Hepatocyte (in vitro differentiated cells): Measurements from ENCODE around the gene RRN3.

ENCODE experiments used
- CTCF ChIP-seq: fragments of 200-600 bp; sonication (generic); IDR thresholded peaks from 2 replicates; pipeline ENCODE4 v1.5.1; 2016; ENCODE audit warnings: antibody characterized with exemption, mild to moderate bottlenecking; ENCODE audit not compliant: poor library complexity
- EZH2 ChIP-seq: fragments of 200-600 bp; sonication (generic); IDR thresholded peaks from 2 replicates; pipeline ENCODE4 v1.6.1; 2016; ENCODE audit warnings: antibody characterized with exemption, mild to moderate bottlenecking, borderline replicate concordance

DNA sequence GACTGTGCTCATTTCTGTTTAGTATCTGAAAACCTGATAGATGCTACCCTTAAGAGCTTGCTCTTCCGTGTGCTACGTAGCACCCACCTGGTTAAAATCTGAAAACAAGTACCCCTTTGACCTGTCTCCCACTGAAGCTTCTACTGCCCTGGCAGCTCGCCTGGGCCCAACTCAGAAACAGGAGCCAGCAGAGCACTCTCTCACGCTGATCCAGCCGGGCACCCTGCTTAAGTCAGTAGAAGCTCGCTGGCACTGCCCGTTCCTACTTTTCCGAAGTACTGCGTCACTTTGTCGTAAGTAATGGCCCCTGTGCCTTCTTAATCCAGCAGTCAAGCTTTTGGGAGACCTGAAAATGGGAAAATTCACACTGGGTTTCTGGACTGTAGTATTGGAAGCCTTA lies 57.1 kb downstream of the RRN3 start:
- no peak for TF ChIP-seq CTCF
- TF ChIP-seq EZH2, result no peak
